Thyroid gland (tissue), 4 donors: ENCODE results near the gene DPF3. TPM values are rescaled to one million over a fixed set of nuclear protein-coding genes. Genes with fewer than 3 reads are reported as not detected.

ENCODE experiments used
- DNase-seq, 2 donors: peaks; one replicate each; pipeline ENCODE4 v3.0.0-alpha.2; 2019
- H3K27ac ChIP-seq, 3 donors: fragments of 200-600 bp; sonication (generic); 1 replicate in 2 of 3; 2 replicates in 1 of 3; pipeline ENCODE4 v1.5.1; 2016 to 2019; ENCODE audit warnings: mild to moderate bottlenecking in 1 of 3, moderate library complexity in 1 of 3
- H3K27me3 ChIP-seq: fragments of 200-600 bp; sonication (generic); one replicate; pipeline ENCODE4 v1.5.1; 2019
- H3K36me3 ChIP-seq, 2 donors: fragments of 200-600 bp; sonication (generic); one replicate each; pipeline ENCODE4 v1.5.1; 2016 to 2019
- H3K4me1 ChIP-seq, 2 donors: fragments of 200-600 bp; sonication (generic); one replicate each; pipeline ENCODE4 v1.5.1; 2017 to 2019
- H3K4me3 ChIP-seq, 3 donors: fragments of 200-600 bp; sonication (generic); replicated peaks in 1 of 3; 1 replicate in 2 of 3; 2 replicates in 1 of 3; pipeline ENCODE4 v1.5.1; 2016; ENCODE audit warnings: mild to moderate bottlenecking in 1 of 3
- H3K9me3 ChIP-seq: fragments of 200-600 bp; sonication (generic); one replicate; pipeline ENCODE4 v1.5.1; 2017
- CTCF ChIP-seq, 6 experiments: fragments of 200-600 bp in 3 of 6; fragments of 450-650 bp in 3 of 6; sonication (generic) in 3 of 6; IDR thresholded peaks; one replicate each; pipeline ENCODE4 v1.5.1; 2016 to 2019; ENCODE audit warnings: antibody characterized with exemption in 6 of 6, mild to moderate bottlenecking in 2 of 6, inconsistent platforms in 1 of 6, moderate library complexity in 1 of 6
- POLR2A ChIP-seq, 2 donors: fragments of 450-650 bp; IDR thresholded peaks; one replicate each; pipeline ENCODE4 v1.6.1; 2017; ENCODE audit warnings: antibody characterized with exemption in 2 of 2, mild to moderate bottlenecking in 2 of 2, moderate library complexity in 1 of 2
- WGBS, 2 donors: methylation state at CpG; one replicate each; pipeline ENCODE4 v1.1.5; 2017; 5-methylcytosine and 5-hydroxymethylcytosine counted together
- intact Hi-C: fragments of 100-400 bp; cut with DNase I; formaldehyde crosslinking; loops from one replicate; pipeline ENCODE4 v1.15.1; 2023
- total RNA-seq, 4 donors: library from RNA; depleted of rRNA; stranded (reverse); fragments of >200 nt; gene quantifications; one replicate each; pipeline ENCODE4 v1.2.3, GENCODE V29; 2016

The DPF3 gene
- total RNA-seq, 4 donors from 2014 or later = 0.27 to 3.3 (median 1.3) TPM

GRCh38 chr14:72792051-72792788 is 101.7 kb downstream of the DPF3 start:
- 57 to 68% methylated on average over 14 to 16 of the region's 16 CpGs for WGBS, 2 donors
- TF ChIP-seq POLR2A (IDR thresholded peaks at IDR 0.05) (no peak), CTCF (IDR thresholded peaks at IDR 0.05) (no peak)
- Histone ChIP-seq H3K9me3 (no peaks in the 10 kb centered on the region), H3K4me3 (no peak overlapping the region), H3K36me3 (no peaks in the 10 kb centered on the region), H3K4me1 (no peaks in the 10 kb centered on the region), H3K27ac (no peak overlapping the region), H3K27me3 (no peaks in the 10 kb centered on the region)
- no peak for DNase-seq
- intact Hi-C loops = no loop called here

- no peak overlapping the region for H3K4me3 ChIP-seq
- no peaks in the 10 kb centered on the region for H3K27me3 ChIP-seq
- H3K4me1 ChIP-seq = no peaks in the 10 kb centered on the region
- intact Hi-C loops = no loop called here
- no peak for TF ChIP-seq POLR2A (IDR thresholded peaks at IDR 0.05)
- TF ChIP-seq CTCF (IDR thresholded peaks at IDR 0.05) = no peak
- no peak for DNase-seq
- 85 to 88% methylated on average over 10 of the region's 10 CpGs for WGBS, 2 donors
- no peak overlapping the region for H3K27ac ChIP-seq
- no peaks in the 10 kb centered on the region for H3K9me3 ChIP-seq
- H3K36me3 ChIP-seq = no peaks in the 10 kb centered on the region
Measured at GRCh38 chr14:72790887-72791566, 102.9 kb downstream of the DPF3 start.

GRCh38 chr14:72788972-72789728 is 104.8 kb downstream of the DPF3 start:
- DNase-seq = no peak
- no peaks in the 10 kb centered on the region for H3K36me3 ChIP-seq
- no peak overlapping the region for H3K27ac ChIP-seq
- intact Hi-C loops = no loop called here
- 69 to 71% methylated on average over 13 of the region's 13 CpGs for whole genome bisulfite sequencing, 2 donors
- H3K9me3 ChIP-seq = no peaks in the 10 kb centered on the region
- TF ChIP-seq POLR2A (IDR thresholded peaks at IDR 0.05) (no peak), CTCF (IDR thresholded peaks at IDR 0.05) (no peak)
- no peaks in the 10 kb centered on the region for H3K27me3 ChIP-seq
- no peak overlapping the region for H3K4me3 ChIP-seq
- no peaks in the 10 kb centered on the region for H3K4me1 ChIP-seq

GRCh38 chr14:72788255-72788654 is 105.6 kb downstream of the DPF3 start:
- Histone ChIP-seq H3K4me1 (no peaks in the 10 kb centered on the region), H3K36me3 (no peaks in the 10 kb centered on the region), H3K4me3 (no peak overlapping the region), H3K27me3 (no peaks in the 10 kb centered on the region), H3K9me3 (no peaks in the 10 kb centered on the region), H3K27ac (no peak overlapping the region)
- TF ChIP-seq CTCF (IDR thresholded peaks at IDR 0.05) (no peak), POLR2A (IDR thresholded peaks at IDR 0.05) (no peak)
- WGBS, 2 donors = 69 to 78% methylated on average over 6 of the region's 6 CpGs
- intact Hi-C loops = no loop called here
- no peak for DNase-seq
